ENCODE results near the gene F7.
"Not testable (repeated sequence)": the region's sequence is repeated elsewhere in the genome, so short reads cannot be mapped to it uniquely, and the experiment has no call there.

Gene F7

DNA sequence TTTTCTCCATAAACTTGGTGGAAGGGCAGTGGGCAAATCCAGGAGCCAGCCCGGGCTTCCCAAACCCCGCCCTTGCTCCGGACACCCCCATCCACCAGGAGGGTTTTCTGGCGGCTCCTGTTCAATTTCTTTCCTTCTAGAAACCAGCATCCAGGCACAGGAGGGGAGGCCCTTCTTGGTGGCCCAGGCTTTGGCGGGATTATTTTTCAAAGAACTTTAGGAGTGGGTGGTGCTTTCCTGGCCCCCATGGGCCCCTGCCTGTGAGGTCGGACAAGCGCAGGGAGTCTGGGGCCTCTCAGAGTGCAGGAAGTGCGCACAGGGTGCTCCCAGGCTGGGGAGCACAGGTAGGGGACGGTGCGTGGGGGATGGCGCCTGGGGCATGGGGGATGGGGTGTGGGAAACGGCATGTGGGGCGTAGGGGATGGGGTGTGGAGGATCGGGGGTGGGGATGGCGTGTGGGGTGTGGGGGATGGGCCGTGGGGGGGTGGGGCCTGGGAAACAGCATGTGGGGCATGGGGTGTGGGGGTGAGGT, 396 bp downstream of the F7 start:
- no peak for DNase-seq

DNA sequence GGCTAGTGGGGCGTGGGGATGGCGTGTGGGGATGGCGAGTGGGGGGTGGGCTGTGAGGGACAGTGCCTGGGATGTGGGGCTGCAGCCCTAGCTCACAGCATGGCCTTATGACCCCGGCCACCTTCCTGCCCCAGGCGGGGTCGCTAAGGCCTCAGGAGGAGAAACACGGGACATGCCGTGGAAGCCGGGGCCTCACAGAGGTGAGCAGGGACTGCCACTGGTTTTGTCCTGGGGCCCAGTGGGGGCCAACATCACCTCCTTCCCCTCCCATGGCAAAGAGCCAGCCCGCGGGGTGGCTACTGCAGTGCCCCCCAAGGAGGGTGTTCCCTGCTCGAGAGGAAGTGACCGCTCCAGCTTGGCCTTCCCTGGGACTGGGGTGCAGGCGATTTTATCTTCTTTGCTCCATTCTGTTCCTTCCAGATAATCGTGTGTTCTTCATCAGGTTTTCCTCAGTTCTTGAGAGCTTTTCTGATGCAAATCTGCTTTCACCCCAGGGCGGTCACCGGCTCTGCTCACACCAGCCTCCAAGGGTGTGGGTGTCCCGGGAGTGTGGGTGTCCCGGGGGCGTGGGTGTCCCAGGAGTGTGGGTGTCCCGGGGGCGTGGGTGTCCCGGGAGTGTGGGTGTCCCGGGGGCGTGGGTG, 1.2 kb downstream of the F7 start:
- no peak for DNase-seq

- DNase-seq = not testable (repeated sequence)
Observed at GRCh38 chr13:113108521-113108920, 2.9 kb downstream of the F7 start.

- no peak for DNase-seq
Observed at GRCh38 chr13:113109151-113110047, 3.8 kb downstream of the F7 start.

- no peak for DNase-seq
Observed at GRCh38 chr13:113110048-113110851, 4.7 kb downstream of the F7 start.

DNA sequence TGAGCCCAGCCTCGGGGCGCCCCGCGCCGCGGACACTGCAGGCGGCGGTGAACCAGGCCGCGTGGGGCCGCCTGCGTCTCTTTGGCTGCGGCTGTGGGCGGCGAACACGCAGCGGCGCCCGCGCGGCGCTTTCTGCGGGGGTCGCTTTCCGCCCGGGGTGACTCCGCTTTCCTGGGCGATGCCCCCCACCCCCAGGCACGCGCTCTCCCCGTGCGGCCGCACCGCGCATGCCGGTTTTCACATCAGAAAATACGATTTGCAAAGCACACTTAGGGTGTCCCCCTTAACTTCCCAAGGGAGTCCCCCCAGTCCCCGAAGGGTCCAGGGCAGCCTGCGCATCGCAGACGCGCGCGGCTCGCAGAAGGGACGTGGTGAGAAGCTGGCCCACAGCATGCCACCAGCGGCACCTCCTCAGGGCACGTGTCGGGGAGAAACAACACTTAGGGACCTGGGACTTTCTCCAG, 5.3 kb downstream of the F7 start:
- no peak for DNase-seq

GRCh38 chr13:113111821-113112220, 6.2 kb downstream of the F7 start:
- not testable (repeated sequence) for DNase-seq

DNA sequence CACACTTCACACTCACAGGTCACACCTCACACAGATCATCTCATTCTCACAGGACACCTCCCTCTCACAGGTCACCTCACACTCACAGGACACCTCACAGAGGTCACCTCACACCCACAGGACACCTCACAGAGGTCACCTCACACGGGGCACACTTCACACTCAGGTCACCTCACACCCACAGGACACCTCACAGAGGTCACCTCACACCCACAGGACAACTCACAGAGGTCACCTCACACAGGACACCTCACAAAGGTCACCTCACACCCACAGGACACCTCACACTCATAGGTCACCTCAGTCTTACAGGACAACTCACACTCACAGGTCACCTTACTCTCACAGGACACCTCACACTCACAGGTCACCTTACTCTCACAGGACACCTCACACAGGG, 6.9 kb downstream of the F7 start:
- DNase-seq = not testable (repeated sequence)

GRCh38 chr13:113112893-113113845, 7.6 kb downstream of the F7 start:
- DNase-seq = no peak

GRCh38 chr13:113113846-113114271, 8.3 kb downstream of the F7 start:
- no peak for DNase-seq

DNA sequence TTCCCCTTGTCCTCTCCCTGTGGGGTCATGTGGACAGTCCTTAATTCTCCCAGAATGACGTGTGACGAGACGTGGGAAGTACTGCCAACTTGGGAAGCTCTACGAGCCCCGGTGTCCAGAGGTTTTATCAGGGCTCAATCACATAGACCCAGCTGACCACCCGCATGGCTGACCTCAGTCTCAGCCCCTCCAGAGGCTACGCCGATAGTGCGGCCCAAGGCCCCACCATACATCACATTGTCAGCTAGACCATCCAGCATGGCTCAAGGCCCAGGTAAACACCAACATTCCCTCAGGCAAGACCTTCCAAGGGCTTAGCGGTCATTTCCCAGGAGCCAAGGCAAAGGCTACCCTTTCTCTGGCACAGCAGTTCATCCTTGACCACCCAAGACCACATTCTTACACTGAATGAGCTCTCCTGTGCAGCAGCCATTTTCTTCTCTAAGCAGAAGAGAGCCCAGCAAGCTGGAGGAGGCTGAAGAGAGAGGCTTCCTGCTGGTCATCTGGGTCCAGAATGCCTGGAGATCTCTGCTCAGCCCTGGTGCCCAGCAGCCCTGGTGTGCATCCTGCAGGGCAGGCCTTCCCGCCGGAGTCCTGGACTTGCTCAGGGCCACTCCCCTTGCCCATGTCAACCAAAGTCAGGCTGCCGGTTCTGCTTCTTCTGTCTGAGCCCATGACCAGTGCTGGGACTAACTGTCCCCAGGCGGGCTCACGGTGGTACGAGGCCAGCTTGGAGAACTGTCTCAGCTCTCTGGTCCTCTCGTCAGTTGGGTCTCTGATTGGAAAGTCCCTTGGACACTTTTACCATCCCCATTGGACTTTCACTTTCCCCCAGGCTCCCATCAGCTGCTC, 9.1 kb downstream of the F7 start:
- no peak for DNase-seq

GRCh38 chr13:113115363-113116205, 10.0 kb downstream of the F7 start:
- DNase-seq = no peak

- no peak for DNase-seq
Observed at GRCh38 chr13:113116206-113116800, 10.7 kb downstream of the F7 start.

DNA sequence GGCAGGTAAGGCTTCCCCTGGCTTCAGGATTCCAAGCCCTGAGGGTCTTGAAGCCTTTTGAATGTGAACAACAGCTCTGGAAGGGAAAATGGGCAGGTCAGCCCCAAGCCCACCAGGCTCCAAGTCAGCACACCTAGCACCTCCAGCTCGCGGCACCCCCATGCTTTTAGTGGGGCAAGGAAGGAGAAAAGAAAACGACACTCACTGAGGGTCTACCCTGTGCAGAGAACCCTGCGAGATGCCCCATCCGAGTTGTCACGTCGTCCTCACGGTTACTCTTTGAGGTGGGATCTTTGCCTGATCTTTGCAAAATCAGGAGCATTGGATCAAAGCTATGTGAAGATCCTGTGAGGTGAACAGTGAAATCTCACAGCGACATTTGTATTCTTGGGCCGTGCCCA, 11.3 kb downstream of the F7 start:
- DNase-seq = no peak

DNA sequence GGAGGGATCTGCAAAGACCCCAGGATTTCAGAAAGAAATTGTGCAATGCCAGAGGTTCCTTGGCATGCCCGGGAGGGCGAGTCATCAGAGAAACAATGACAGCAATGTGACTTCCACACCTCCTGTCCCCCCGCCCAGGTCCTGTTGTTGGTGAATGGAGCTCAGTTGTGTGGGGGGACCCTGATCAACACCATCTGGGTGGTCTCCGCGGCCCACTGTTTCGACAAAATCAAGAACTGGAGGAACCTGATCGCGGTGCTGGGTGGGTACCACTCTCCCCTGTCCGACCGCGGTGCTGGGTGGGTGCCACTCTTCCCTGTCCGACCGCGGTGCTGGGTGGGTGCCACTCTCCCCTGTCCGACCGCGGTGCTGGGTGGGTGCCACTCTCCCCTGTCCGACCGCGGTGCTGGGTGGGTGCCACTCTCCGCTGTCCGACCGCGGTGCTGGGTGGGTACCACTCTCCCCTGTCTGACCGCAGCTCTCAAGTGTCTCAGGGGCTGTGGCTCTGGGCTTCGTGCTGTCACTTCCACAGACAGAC, 11.8 kb downstream of the F7 start:
- DNase-seq = no peak

- no peak for DNase-seq
Observed at GRCh38 chr13:113117911-113118260, 12.3 kb downstream of the F7 start.

DNA sequence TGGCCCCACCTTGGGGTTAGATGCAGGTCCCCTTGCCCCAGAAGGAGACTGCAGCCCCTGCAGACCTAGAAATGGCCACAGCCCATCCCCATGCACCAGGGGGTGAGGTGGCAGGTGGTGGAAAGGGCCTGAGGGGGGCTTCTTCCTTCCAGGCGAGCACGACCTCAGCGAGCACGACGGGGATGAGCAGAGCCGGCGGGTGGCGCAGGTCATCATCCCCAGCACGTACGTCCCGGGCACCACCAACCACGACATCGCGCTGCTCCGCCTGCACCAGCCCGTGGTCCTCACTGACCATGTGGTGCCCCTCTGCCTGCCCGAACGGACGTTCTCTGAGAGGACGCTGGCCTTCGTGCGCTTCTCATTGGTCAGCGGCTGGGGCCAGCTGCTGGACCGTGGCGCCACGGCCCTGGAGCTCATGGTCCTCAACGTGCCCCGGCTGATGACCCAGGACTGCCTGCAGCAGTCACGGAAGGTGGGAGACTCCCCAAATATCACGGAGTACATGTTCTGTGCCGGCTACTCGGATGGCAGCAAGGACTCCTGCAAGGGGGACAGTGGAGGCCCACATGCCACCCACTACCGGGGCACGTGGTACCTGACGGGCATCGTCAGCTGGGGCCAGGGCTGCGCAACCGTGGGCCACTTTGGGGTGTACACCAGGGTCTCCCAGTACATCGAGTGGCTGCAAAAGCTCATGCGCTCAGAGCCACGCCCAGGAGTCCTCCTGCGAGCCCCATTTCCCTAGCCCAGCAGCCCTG, 12.8 kb downstream of the F7 start:
- no peak for DNase-seq

DNA sequence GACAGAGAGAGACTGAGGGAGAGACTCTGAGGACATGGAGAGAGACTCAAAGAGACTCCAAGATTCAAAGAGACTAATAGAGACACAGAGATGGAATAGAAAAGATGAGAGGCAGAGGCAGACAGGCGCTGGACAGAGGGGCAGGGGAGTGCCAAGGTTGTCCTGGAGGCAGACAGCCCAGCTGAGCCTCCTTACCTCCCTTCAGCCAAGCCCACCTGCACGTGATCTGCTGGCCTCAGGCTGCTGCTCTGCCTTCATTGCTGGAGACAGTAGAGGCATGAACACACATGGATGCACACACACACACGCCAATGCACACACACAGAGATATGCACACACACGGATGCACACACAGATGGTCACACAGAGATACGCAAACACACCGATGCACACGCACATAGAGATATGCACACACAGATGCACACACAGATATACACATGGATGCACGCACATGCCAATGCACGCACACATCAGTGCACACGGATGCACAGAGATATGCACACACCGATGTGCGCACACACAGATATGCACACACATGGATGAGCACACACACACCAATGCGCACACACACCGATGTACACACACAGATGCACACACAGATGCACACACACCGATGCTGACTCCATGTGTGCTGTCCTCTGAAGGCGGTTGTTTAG, 13.7 kb downstream of the F7 start:
- DNase-seq = no peak
